Measurements from ENCODE around the gene ENO1. TPM values are rescaled to one million over a fixed set of nuclear protein-coding genes. Genes with fewer than 3 reads are reported as not detected.

ENO1 gene
- total and polyA plus RNA-seq, 2 of the 8 experiments (the other 6 are each of a cell fraction or from before 2014, with no cell fraction given): 1,763 to 2,117 TPM

DNA sequence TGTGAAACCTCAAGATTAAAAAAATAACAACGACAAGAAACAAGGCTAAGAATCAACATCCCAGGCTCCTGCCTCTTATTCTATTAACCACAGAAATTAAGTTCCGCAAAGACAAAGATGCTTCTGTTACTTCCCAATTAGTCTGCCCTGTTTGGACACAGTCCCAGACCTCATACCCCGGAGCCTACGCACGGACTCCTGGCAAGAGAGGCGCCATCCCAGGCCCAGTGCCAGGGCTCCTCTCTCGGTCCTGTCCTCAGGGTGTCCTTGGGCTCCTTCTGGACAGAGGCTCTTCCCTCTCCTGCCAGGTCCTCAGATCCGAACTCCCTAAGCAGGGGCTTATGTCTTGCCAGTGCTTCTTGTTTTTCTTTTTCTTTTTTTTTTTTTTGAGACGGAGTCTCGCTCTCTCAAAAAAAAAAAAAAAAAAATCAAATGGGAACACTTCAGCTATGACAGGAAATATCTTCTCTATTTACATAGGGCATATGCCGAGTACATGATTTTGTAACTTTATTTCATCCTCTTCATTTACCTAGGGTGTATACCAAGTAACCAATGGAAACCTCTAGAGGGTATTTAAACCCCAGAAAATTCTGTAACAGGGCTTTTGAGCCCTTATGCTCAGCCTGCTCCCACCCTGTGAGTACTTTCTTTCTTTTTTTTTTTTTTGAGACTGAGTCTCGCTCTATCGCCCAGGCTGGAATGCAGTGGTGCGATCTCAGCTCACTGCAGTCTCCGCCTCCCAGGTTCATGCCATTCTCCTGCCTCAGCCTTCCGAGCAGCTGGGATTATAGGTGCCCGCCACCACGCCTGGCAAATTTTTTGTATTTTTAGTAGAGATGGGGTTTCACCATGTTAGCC is 11.7 kb upstream of the ENO1 start (continued):
- TF ChIP-seq SAP30 (IDR thresholded peaks at IDR 0.05; ENCODE audit: insufficient read depth, insufficient replicate concordance, low read length) (no peak), RFX5 (IDR thresholded peaks at IDR 0.05; ENCODE audit: borderline replicate concordance, low read depth, low read length) (no peak), KDM1A (IDR thresholded peaks at IDR 0.05; ENCODE audit: borderline replicate concordance, low read length) (no peak), CHD2 (IDR thresholded peaks at IDR 0.05; ENCODE audit: low read length) (no peak), SIN3A (conservative IDR thresholded peaks at IDR 0.05 in 1 of 2, IDR thresholded peaks at IDR 0.05 in 1 of 2; ENCODE audit: low read depth in 1 of 2, low read length in 2 of 2) (no peak), TEAD4 (IDR thresholded peaks at IDR 0.05; ENCODE audit: low read depth, low read length) (no peak), TAF1 (IDR thresholded peaks at IDR 0.05; ENCODE audit: low read depth, low read length) (no peak)

Measured in H1 (cell line).